Mesodermal cell (in vitro differentiated cells): Measurements from ENCODE around the gene HYAL2.

ENCODE experiments used
- H3K27ac ChIP-seq: 2 replicates; pipeline ENCODE4 v1.7.0; 2013; ENCODE audit warnings: mild to moderate bottlenecking, low read depth, low read length, moderate library complexity; ENCODE audit not compliant: severe bottlenecking
- H3K36me3 ChIP-seq: 2 replicates; pipeline ENCODE4 v1.7.1; 2013; ENCODE audit warnings: mild to moderate bottlenecking, low read length, moderate library complexity; ENCODE audit not compliant: control insufficient read depth, insufficient read depth
- H3K4me1 ChIP-seq: one replicate; pipeline ENCODE4 v1.7.1; 2013; ENCODE audit warnings: mild to moderate bottlenecking, low read length; ENCODE audit not compliant: insufficient read depth, control insufficient read depth, poor library complexity, severe bottlenecking
- H3K4me3 ChIP-seq: 2 replicates; pipeline ENCODE4 v1.7.0; 2013; ENCODE audit warnings: low read length, control low read depth, mild to moderate bottlenecking; ENCODE audit not compliant: insufficient read depth, poor library complexity, severe bottlenecking; ENCODE audit errors: extremely low read depth
- H3K9me3 ChIP-seq: 2 replicates; pipeline ENCODE4 v1.7.1; 2013; ENCODE audit warnings: mild to moderate bottlenecking, low read length, moderate library complexity; ENCODE audit not compliant: control insufficient read depth
- WGBS, 2 experiments: methylation state at CpG; one replicate each; pipeline ENCODE4 v1.1.5; 2013; ENCODE audit warnings: missing lambda C conversion rate in 2 of 2; ENCODE audit not compliant: insufficient coverage in 2 of 2; 5-methylcytosine and 5-hydroxymethylcytosine counted together

Gene HYAL2

DNA sequence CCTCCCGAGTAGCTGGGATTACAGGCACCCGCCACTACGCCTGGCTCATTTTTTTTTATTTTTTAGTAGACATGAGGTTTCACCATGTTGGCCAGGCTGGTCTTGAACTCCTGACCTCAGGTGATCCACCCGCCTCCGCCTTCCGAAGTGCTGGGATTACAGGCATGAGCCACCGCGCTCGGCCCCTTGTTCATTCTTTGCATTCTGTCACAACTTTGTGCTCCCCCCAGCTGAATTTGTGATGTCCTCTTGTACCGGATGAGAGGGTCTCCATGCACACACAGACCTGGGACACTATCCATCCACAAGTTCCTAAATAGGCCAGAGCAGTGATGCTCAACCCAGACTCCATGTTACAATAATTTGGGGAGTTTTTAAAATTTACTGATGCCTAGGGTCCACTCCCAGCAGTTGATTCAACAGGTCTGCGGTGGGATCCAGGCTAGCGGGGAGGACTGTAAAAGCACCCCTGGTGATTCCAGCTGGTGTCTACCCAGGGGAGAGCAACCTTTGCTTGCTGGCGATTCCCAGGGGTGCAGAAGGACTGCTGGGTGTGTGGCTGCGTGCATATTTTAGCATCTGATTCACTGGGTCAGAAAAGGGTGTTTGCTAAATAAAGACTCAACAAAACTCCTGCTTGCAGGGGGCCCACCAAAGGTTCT lies 17.1 kb upstream of the HYAL2 start:
- WGBS, 2 experiments, result 90 to 93% methylated on average over 8 to 13 of the region's 14 CpGs
- Histone ChIP-seq H3K9me3 (no peaks in the 10 kb centered on the region), H3K4me1 (peaks cover 12% of the 10 kb centered on the region), H3K36me3 (no peaks in the 10 kb centered on the region), H3K4me3 (no peak overlapping the region), H3K27ac (no peak overlapping the region)

DNA sequence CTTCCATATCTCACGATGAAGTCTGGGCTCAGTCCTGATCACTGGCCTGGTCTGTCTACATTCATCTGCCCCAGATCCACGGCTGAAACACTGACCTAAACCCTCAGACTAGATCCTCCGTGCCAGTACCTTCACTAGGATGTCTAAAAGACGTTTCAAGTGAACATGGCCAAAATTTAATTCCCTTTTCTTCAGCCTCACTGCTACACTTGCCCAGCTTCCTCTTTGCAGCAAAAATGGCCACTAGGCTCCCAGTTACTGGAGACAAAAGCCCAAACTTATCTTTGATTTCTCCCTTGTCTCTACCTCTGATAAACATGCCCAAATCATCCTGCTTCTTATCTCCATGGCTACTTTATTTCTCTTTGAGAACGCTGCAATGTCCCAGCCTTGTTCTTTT lies 16.4 kb upstream of the HYAL2 start:
- no peak overlapping the region for H3K4me3 ChIP-seq
- 89 to 93% methylated on average over 4 to 5 of the region's 5 CpGs for WGBS, 2 experiments
- peaks cover 4% of the 10 kb centered on the region for H3K36me3 ChIP-seq
- no peaks in the 10 kb centered on the region for H3K9me3 ChIP-seq
- H3K4me1 ChIP-seq, result peaks cover 18% of the 10 kb centered on the region
- H3K27ac ChIP-seq, result no peak overlapping the region

DNA sequence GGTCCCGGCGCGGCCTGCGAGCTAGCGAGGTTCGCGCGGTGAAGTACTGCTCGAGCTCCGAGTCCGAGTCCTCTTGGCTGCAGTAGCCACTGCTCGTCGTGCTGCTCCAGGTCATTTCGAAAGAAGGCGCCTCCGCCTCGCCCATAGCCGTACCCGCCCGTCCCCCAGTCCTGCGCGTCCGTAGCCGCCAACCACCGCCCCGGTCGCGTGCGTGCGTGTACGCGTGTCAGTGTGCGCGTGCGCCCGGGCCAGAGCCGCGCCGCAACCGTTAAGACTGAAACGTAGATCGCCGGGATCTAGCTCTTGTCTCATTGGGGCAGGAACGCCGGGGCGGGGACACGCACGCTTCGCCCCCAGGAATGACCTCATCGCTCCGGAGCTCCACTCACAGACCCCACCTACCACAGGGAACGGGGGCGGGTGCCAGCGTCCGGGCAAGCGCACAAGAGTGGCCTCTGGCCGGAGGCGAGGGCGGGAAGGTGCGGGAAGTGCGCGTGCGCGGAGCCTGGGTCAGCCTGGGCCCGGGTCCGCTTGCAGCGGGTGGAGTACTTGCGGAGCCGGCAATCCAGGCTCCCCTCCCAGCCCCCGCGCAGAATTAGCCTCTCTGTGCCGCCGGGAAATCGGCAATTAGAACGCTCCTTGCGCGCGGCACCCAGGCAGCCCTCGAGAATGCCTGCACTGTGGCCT lies 14.8 kb upstream of the HYAL2 start:
- WGBS, 2 experiments, result 0 to 1% methylated on average over 62 to 76 of the region's 79 CpGs
- H3K27ac ChIP-seq, result peak overlapping the region; percentile 92
- peak overlapping the region; percentile 99 for H3K4me3 ChIP-seq
- H3K36me3 ChIP-seq, result peaks cover 17% of the 10 kb centered on the region
- peaks cover 23% of the 10 kb centered on the region for H3K4me1 ChIP-seq
- no peaks in the 10 kb centered on the region for H3K9me3 ChIP-seq

- H3K4me3 ChIP-seq, result peak overlapping the region; percentile 99
- 0% methylated on average over 24 to 31 of the region's 31 CpGs for WGBS, 2 experiments
Observed at GRCh38 chr3:50336452-50337174, 14.1 kb upstream of the HYAL2 start.

DNA sequence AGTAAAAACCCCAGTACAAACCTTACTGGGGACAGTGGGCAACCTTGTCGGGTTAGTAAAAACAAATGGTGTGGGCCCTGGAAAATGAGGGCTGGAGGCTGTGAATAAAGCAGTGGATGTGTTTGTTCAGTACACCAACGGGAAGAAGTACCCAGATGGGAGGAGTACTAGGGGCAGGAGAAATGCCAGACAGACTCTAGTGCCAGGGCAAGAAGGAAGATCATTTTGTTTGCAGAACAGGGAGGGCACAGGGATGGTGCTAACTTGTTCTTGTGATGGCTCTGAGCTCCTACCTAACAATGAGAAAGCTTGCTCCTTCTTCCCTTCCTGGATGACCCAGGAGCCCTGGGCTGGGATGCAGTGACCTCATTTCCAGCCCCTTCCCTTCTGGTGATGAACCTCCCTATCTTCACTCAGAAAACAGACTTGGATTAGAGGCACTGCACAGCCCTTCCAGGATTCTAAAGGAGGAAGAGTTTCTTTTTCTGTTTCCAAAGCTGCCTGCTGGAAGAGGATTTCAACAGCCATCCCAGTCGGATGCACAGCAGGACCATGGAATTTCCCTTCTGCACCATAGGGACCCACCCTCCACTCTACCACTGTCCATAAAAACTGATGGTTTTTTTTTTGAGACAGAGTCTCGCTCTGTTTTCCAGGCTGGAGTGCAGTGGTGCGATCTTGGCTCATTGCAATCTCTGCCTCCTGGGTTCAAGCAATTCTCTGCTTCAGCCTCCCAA lies 12.0 kb upstream of the HYAL2 start:
- Histone ChIP-seq H3K36me3 (peaks cover 45% of the 10 kb centered on the region), H3K27ac (peak overlapping the region; percentile 69), H3K9me3 (no peaks in the 10 kb centered on the region), H3K4me1 (peaks cover 23% of the 10 kb centered on the region), H3K4me3 (no peak overlapping the region)
- 95 to 96% methylated on average over 4 to 5 of the region's 5 CpGs for WGBS, 2 experiments

More at GRCh38 chr3:50336452-50337174, 14.1 kb upstream of the HYAL2 start:
- Histone ChIP-seq H3K9me3 (no peaks in the 10 kb centered on the region), H3K36me3 (peaks cover 24% of the 10 kb centered on the region), H3K27ac (peak overlapping the region; percentile 92), H3K4me1 (peaks cover 23% of the 10 kb centered on the region)

GRCh38 chr3:50333744-50334328 lies 11.3 kb upstream of the HYAL2 start:
- Histone ChIP-seq H3K27ac (peak overlapping the region; percentile 69), H3K36me3 (peaks cover 48% of the 10 kb centered on the region), H3K4me3 (no peak overlapping the region), H3K9me3 (no peaks in the 10 kb centered on the region), H3K4me1 (peaks cover 23% of the 10 kb centered on the region)
- WGBS, 2 experiments, result 86 to 91% methylated on average over 3 to 12 of the region's 12 CpGs

GRCh38 chr3:50331364-50331907 lies 8.9 kb upstream of the HYAL2 start:
- Histone ChIP-seq H3K4me3 (no peak overlapping the region), H3K4me1 (peaks cover 34% of the 10 kb centered on the region), H3K27ac (no peak overlapping the region), H3K9me3 (no peaks in the 10 kb centered on the region), H3K36me3 (peaks cover 50% of the 10 kb centered on the region)
- 97 to 99% methylated on average over 19 of the region's 19 CpGs for WGBS, 2 experiments

GRCh38 chr3:50330330-50330729 lies 7.8 kb upstream of the HYAL2 start:
- 94 to 98% methylated on average over 8 of the region's 10 CpGs for WGBS, 2 experiments
- H3K4me3 ChIP-seq, result no peak overlapping the region
- no peak overlapping the region for H3K27ac ChIP-seq
- H3K9me3 ChIP-seq, result no peaks in the 10 kb centered on the region
- peaks cover 26% of the 10 kb centered on the region for H3K4me1 ChIP-seq
- H3K36me3 ChIP-seq, result peaks cover 61% of the 10 kb centered on the region

GRCh38 chr3:50327943-50328691 lies 5.6 kb upstream of the HYAL2 start, which contains the start of gene TUSC2:
TUSC2 (minus strand) TSS chr3:50328223; CDS start chr3:50328099, 124 bp downstream.
- Histone ChIP-seq H3K36me3 (peaks cover 61% of the 10 kb centered on the region), H3K4me3 (peak within 1 kb of the TSS; percentile 91), H3K4me1 (peaks cover 24% of the 10 kb centered on the region), H3K9me3 (no peaks in the 10 kb centered on the region), H3K27ac (peak within 1 kb of the TSS; percentile 57)
- 8 to 12% methylated on average over 37 to 46 of the region's 55 CpGs for WGBS, 2 experiments
